ENCODE data around the gene LCNL1.

LCNL1 gene

GRCh38 chr9:136977223-136977622, 5.6 kb upstream of the LCNL1 start, which contains the start of gene PTGDS:
Gene PTGDS, plus strand, starts transcription at chr9:136977504. Its CDS starts 75 bp downstream, at chr9:136977579.
- no peak for DNase-seq

GRCh38 chr9:136977649-136978072, 5.1 kb upstream of the LCNL1 start:
- no peak for DNase-seq

- DNase-seq, result peak; percentile 52
These were observed 4.5 kb upstream of the LCNL1 start for GRCh38 chr9:136978073-136978864.

GRCh38 chr9:136978865-136979544, 3.8 kb upstream of the LCNL1 start:
- no peak for DNase-seq

GRCh38 chr9:136979769-136980587, 2.8 kb upstream of the LCNL1 start:
- DNase-seq, result no peak

GRCh38 chr9:136980669-136981478, 1.9 kb upstream of the LCNL1 start:
- no peak for DNase-seq

- no peak for DNase-seq
These were observed 1.1 kb upstream of the LCNL1 start for GRCh38 chr9:136981588-136982231.

- DNase-seq, result no peak
These were observed 374 bp downstream of the LCNL1 start for GRCh38 chr9:136983167-136983566.

GRCh38 chr9:136983656-136984314, 992 bp downstream of the LCNL1 start:
- no peak for DNase-seq

- no peak for DNase-seq
These were observed 1.8 kb downstream of the LCNL1 start for GRCh38 chr9:136984464-136985026.

- DNase-seq, result no peak
These were observed 2.3 kb downstream of the LCNL1 start for GRCh38 chr9:136985027-136985602.

GRCh38 chr9:136985853-136986252, 3.1 kb downstream of the LCNL1 start:
- DNase-seq, result no peak

GRCh38 chr9:136988872-136989271, 6.1 kb downstream of the LCNL1 start:
- no peak for DNase-seq

GRCh38 chr9:136990242-136990911, 7.6 kb downstream of the LCNL1 start:
- no peak for DNase-seq

GRCh38 chr9:136991993-136992818, 9.4 kb downstream of the LCNL1 start, which contains the start of gene PAXX:
Gene PAXX, plus strand, starts transcription at chr9:136992422. Its CDS starts 22 bp downstream, at chr9:136992444.
- DNase-seq, result peak; percentile 90

GRCh38 chr9:136992819-136993369, 10.1 kb downstream of the LCNL1 start:
- no peak for DNase-seq

GRCh38 chr9:136994180-136994887, 11.5 kb downstream of the LCNL1 start:
- no peak for DNase-seq

GRCh38 chr9:136994888-136995230, 12.1 kb downstream of the LCNL1 start:
- DNase-seq, result no peak
